ENCODE results near the gene PKP3.

DNA sequence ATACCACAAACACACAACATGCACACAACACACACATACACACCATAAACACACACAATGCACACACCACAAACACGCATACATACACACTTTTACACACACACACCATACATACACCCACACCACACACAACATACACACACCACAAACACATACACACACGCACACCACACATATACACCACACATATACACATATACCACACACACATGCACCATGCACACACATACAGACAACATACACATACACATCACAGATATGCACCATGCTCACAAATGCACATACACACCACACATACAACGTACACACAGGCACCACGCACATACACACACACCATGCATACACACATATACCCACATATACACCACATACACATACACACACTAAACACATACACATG lies 36.4 kb upstream of the PKP3 start:
- no peak for TF ChIP-seq POLR2A (IDR thresholded peaks at IDR 0.05; ENCODE audit: low read depth, low read length)
- TF ChIP-seq POLR2AphosphoS5 (IDR thresholded peaks at IDR 0.05; ENCODE audit: low read depth, low read length), result no peak
- no peak for TF ChIP-seq TAF1 (IDR thresholded peaks at IDR 0.05; ENCODE audit: low read depth, low read length)
- TF ChIP-seq POU2F2 (IDR thresholded peaks at IDR 0.05; ENCODE audit: low read depth, low read length), result no peak
- no peak for TF ChIP-seq SPI1 (IDR thresholded peaks at IDR 0.05; ENCODE audit: low read depth, low read length)
